ENCODE measurements around the gene NBEA.
"Not testable (repeated sequence)": the region's sequence is repeated elsewhere in the genome, so short reads cannot be mapped to it uniquely, and the experiment has no call there.

Gene NBEA

DNA sequence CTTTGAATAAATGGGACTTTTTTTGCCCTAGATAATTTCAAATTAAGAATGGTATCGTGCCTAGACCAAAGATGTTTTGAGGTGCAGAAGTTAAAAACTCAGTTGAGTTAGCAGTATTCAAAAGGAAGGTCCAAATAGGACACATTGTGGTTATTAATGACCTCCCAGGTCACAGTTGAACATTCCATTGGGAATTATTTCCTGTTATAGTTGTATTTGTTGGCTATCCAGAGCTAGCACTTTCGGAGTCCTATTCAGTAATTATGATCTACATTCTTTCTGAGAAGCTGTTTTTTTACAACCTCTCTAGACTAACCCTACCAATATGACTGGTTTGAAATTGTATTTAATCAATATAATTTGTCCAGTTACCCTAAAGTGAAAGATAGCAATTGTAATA lies 450.7 kb downstream of the NBEA start:
- DNase-seq (ENCODE audit: low spot score), result no peak

- DNase-seq (ENCODE audit: low spot score), result no peak
Measured at GRCh38 chr13:35393886-35394285, 451.8 kb downstream of the NBEA start.

DNA sequence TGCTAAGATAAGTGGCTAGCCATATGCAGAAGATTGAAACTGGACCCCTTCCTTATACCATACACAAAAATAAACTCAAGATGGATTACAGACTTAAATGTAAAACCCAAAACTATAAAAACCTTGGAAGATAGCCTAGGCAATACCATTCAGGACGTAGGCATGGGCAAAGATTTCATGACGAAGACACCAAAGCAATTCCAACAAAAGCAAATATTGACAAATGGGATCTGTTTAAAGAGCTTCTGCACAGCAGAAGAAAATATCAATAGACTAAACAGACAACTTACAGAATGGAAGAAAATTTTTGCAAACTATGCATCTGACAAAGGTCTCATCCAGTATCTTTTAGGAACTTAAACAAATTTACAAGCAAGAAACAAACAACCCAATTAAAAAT lies 466.2 kb downstream of the NBEA start:
- not testable (repeated sequence) for DNase-seq (ENCODE audit: low spot score)

GRCh38 chr13:35411059-35411744 lies 469.1 kb downstream of the NBEA start:
- no peak for DNase-seq (ENCODE audit: low spot score)

DNA sequence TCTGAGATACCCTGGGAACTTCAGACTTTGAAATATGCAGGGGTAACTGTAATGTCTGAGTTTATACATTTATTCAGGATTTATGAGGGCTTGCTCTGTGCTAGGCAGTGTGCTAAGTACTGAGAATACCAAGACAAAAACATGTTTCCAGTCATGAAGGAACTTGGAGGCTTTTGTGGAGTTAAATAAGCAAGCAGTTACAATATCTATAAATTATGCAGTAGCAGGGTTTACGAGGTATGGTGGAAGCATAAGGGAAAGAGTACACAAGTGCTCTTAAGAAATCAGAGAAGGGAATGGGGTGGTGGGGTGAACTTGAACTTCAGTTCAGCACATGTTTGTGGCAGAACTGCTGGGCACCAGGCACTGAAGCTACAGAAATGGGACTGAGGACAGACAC lies 506.4 kb downstream of the NBEA start:
- no peak for DNase-seq (ENCODE audit: low spot score)

DNA sequence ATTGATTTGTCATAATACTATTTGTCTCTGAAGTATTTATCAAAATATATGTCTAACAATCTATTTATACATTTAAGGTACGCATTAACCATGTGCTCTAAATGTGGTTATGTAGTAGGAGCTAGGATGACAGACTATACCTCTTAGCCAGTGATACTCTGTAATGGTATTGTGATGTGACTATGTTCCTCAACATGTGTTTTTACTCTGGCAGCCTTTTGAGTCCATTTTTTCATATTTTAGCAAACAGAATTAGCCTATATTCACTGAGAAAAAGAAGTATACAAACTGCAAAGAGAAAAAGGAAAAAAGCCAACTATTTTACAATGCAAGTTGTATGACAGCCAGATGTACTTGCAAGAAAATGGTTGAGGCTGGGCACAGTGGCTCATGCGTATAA lies 507.8 kb downstream of the NBEA start:
- no peak for DNase-seq (ENCODE audit: low spot score)

- no peak for DNase-seq (ENCODE audit: low spot score)
Measured at GRCh38 chr13:35455022-35455421, 513.0 kb downstream of the NBEA start.

DNA sequence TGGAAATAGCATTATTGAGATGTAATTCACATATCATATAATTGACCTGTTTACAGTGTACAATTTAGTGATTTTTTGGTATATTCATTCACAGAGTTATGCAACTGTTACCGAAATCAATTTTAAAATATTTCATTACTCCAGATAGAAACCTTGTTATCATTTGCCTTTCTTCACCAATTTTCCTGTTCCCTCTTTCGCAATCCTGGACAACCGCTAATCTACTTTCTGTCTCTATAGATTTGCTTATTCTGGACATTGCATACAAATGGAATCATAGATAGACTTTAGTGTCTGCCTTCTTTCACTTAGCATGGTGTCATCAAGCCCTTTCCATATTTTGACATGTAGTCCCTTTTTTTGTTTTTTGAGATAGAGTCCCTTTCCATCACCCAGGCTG lies 515.2 kb downstream of the NBEA start:
- DNase-seq (ENCODE audit: low spot score), result no peak

DNA sequence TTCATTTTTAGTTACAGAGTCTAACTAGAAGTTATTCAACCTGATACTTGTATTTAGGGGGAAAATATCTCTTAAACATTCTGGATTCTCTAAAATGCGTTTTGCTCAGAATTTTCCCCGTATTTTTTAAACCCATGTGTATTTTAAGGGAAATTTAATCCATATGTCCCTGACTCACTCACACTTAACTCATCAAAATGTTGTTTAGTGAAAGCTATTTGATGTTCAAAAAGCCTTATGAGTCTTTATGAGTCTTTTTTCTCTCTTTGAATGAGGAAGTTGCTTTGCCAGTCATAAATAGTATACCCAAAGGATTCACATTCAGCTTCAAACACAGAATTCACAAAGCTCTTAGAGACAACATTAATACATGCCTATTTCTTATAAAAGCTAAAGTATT lies 518.0 kb downstream of the NBEA start:
- DNase-seq (ENCODE audit: low spot score), result no peak

- no peak for DNase-seq (ENCODE audit: low spot score)
Measured at GRCh38 chr13:35465371-35465770, 523.3 kb downstream of the NBEA start.

- no peak for DNase-seq (ENCODE audit: low spot score)
Measured at GRCh38 chr13:35468195-35468594, 526.1 kb downstream of the NBEA start.

GRCh38 chr13:35469806-35470525 lies 527.9 kb downstream of the NBEA start:
- no peak for DNase-seq (ENCODE audit: low spot score)

DNA sequence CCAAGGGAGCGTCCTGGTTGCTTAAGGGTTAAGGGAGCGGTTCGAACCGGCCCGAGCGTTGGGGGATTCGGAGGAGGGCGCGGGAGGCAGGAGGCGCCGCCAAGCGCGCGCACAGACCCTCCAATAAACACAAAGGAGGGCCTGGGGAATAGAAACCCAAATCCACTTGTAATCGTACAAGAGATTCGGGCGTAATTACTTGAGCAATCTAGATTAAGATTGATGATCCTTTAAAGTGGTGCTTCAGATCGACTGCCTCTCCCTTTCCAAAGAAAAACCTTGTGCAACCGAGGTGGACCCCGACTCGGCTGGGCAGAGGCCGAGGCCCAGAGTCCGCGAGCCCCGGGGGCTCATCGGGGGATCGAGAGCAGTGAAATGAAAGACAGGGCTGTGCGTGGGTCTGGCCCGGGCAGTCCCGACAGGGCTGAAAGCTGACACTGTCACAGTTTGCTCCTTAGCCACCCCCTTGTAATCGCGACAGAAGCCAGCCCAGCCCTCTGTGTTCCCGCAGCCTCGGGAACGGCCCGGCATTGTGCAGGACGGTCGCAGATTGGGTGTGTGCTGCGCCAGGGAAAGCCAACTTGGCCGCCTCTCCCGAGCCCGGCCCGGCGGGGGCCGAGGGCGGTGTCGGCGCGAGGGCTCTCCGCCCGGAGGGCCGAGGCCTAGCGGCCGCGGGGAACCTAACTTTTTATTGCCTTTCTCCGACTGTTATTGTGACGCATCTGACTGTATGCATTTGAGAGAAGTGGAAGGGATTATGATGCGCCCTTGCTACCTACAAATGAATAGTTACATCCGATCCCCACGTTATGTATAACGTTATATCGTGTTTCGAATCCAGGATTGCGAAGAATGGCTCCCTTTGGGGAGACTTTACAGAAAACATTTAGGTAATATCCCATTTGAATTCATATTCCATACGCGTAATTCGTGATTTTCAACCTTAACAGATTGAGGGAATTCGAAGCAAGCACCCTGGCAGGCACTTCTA lies 528.9 kb downstream of the NBEA start:
- no peak for DNase-seq (ENCODE audit: low spot score)

GRCh38 chr13:35471706-35472322 lies 529.7 kb downstream of the NBEA start:
- DNase-seq (ENCODE audit: low spot score), result no peak

- no peak for DNase-seq (ENCODE audit: low spot score)
Measured at GRCh38 chr13:35472323-35472881, 530.3 kb downstream of the NBEA start.

- DNase-seq (ENCODE audit: low spot score), result no peak
Measured at GRCh38 chr13:35473206-35473775, 531.2 kb downstream of the NBEA start.

- no peak for DNase-seq (ENCODE audit: low spot score)
Measured at GRCh38 chr13:35473802-35474201, 531.7 kb downstream of the NBEA start.

GRCh38 chr13:35474496-35475211 lies 532.6 kb downstream of the NBEA start:
- DNase-seq (ENCODE audit: low spot score), result no peak

DNA sequence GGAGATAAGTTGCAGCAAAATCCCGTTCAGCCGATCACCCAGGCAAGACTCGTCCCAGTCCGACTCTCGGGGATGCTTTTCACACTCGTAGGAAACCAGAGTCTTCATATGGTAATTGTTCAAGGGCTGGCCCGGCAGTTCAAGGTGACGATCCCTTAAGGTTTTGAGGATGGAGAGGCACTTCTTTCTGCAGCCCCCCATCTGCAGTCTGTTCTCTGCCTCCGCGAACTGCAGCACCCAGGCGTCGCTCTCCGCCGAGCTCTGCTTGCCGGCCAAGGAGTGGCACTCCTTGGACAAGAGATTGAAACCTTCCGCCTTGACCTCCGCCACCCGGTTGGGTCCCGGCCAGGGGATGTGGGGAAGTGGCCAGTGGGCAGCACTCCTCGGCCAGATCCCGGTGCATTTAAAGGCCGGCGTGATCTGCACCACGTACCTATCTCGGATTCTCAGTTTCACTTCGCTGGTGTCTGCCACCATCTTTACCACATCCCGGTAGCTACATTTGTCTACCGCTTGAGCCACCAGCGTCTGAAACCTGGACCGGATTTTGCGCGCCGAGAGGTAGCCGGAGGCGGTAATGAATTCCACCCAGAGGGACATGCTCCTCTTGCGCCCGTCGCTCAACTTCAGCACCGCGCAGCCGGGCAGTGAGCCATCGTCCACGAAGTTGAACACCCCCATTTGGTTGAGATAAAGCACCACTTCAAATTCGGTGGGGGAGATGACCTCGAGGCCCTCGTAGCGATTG lies 533.3 kb downstream of the NBEA start:
- no peak for DNase-seq (ENCODE audit: low spot score)
